Inferior parietal cortex (tissue), 1 donor: ENCODE data around the gene NIPA2.

Source experiments
- DNase-seq: peaks from one replicate; pipeline ENCODE4 v3.0.0-alpha.2; 2016; ENCODE audit errors: extremely low spot score

The NIPA2 gene

DNA sequence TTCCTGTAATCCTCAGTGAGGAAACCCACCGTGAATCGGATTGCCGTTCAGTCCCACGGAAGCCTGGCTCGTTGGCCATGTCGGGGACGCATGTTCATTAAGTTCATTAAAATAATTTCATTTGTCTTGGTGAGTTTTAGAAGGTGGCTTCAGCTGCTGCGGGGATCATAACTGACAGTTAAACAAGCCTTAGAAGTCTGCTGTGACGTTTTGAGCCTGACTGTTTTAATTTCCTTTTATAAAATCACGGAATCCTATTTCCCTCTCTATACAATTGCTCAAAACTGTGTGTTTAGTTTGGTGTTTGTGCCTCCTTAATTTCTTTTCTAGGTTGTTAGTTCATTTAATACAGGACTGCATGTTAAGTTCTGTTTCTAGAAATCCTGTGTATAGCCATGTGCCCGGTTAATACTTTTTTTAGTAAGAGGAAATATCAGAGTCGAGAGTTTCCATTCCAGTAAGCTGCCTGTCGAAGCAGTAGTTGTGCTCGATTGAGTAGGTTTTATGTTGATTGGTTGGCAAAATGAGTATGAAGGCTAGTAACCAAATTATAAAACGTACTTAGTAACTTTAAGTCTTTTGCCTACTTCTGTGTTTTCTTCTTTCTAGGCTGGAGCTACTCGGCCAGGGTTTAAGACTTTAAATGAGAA lies 705 bp downstream of the NIPA2 start:
- DNase-seq: no peak

DNA sequence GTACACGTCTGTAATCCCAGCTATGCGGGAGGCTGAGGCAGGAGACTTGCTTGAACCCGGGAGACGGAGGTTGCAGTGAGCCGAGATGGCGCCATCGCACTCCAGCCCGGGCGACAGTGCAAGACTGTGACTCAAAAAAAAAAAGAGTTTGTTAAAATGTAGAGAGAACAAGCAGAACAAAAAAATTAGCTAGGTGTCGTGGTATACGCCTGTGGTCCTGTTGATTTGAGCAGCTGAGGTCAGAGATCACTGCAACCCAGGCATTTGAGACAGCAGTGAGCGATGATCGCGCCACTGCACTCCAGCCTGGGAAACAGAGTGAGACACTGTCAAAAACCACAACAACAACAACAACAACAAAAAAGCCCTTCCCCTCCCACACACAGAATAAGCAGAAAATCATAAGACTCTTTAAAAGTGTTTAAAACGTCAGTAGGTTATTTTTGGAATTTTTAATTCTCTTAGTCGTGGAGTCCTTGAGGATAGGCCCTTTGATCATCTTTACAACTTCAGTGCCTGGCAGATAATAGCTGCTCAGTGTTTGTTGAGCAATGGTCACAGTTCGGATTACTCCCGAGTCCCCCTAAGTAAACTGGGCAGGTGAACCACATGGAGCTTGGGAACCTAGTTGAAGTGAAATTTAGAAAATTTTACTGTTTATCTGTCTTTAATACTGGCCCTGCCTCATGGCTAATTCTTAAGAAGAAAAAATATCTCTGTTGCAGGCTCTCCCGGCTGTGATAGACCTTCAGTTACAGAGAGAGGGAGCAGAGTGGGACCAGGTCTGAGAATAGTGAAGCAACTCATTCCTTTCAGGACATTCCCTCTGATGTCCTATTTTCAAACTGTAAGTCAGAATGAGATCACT lies 6.2 kb downstream of the NIPA2 start:
- DNase-seq: no peak

DNA sequence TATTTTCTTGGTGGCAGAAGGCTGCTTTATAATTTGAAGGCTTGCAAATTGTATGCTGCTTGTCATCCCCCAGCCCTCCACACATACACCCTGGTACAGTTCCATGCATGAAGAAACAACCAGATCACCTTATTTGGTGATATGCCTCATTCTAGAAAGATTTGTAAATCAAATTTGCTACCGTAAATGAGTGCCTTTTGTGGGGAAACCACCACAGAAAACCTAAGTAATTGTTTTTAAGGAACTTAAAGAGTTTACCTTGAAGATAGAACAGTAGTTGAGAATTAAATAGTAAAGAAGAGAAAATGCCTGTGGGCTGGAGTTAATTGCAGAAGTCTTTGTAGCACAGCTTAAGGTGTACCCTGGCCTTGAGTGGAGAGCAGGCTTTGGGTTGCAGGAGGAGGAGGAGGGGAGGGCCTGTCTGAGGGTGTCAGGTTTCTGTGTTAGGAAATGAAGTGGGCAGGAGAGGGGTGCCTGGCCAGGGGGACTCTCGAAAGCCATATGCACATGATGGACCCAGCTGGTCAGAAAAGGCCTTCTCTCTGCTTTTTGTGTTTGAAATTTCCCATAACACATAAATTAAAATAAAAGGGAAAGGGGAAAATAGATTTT lies 6.9 kb downstream of the NIPA2 start:
- no peak for DNase-seq

DNA sequence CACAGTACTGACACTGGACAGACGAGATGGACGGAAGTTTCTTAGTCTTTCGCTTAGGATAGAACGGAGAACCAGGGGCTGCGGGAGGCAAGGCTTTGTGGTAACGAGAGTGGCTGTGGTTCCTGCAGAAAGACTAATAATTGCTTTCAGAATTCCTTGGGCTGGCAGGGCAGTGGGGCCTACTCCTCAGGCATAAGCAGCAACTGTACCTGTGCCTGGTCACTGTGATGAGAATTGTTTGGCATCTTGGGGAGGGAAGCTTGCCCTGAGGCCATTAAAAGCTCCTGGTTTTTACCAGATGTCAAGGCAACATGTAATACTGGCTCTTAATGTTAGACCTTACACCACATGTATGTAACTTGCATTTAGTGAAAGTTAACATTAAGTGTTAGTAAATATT lies 7.6 kb downstream of the NIPA2 start:
- DNase-seq: no peak

DNA sequence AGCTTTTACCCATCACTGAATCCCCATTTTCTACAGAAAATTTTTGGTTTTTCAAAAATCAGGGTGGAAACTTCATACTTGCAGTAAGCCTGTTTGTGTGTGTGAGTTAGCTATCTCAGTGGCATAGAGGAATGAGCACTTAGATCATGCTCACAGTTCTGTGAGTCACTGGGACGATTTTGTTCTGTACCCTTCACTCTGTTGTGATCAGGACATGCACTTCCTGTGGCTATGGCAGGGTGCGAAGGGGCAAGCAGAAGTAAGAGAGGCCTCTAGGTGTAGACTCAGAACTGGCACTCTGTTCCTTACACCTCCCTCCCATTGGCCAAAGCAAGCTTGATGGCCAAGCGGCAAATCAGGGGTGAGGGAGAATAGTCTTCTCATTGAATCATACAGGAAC lies 11.6 kb downstream of the NIPA2 start:
- DNase-seq: no peak

DNA sequence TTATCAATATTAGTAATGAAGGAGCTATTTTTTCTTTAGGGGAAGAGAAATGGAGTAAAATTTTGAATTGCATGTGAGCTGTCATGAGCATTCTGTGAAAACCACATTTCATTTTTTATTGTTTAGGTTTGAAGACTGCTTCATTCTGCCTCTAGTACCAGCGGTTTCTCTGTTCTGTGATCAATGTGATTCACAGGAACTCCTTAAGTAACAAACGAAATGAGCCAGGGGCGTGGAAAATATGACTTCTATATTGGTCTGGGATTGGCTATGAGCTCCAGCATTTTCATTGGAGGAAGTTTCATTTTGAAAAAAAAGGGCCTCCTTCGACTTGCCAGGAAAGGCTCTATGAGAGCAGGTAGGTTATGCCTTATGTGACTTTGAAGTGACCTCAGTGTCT lies 13.0 kb downstream of the NIPA2 start:
- DNase-seq: no peak

DNA sequence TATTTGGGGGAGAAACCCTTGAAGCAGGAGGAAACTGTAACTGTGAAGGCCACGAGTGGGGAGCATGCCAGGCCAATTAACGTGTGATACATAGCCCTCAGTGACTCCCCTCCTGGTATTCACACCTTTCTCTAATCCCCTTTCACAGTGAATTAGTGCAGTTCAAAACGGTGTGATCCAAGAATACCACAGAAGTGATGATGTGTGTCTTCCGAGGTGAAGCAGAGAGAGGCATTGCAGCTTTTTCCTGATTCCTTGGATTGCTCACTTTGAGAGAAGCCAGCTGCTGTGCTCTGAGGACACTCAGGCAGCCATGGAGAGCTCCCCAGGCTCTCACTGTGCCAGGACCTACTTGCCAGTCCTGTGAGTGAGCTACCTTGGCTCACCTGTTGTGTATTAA lies 17.3 kb downstream of the NIPA2 start:
- DNase-seq: no peak

DNA sequence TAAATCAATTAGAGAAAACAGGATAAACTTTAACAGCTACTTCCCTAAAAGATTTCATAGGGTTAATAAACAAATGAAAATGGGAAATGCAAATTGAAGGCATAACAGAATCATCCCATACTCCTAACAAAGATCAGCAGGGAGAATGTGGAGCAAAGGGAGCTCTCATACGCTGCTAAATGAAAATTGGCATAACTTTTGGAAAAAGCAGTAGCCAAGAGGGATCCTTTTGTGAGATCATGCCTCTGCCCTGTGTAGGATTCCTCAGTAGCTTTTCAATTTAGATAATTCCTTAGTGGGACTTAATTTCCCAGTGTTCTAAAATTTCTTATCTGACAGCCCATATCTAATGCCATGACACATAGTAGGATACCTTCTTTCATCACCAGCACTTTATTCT lies 18.2 kb downstream of the NIPA2 start:
- DNase-seq: no peak

DNA sequence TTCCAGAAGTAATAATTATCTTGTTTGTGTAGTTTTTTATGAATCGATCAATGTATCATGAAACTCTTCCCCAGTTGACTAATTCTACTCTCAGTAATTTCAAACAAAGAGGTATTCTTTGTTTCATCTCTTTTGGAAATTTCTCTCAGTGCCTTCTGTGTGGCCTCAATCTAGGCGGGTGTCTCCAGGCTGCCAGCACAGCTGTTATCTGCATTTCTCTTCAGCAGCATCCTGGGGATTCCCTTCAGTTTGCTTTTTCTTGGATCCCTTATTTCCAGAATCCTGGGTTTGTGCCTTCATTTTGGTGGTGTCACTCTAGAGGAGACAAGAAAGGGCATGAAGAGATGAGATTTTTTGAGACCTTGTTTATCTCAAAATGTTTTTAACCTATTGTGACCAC lies 22.7 kb downstream of the NIPA2 start:
- DNase-seq: no peak

DNA sequence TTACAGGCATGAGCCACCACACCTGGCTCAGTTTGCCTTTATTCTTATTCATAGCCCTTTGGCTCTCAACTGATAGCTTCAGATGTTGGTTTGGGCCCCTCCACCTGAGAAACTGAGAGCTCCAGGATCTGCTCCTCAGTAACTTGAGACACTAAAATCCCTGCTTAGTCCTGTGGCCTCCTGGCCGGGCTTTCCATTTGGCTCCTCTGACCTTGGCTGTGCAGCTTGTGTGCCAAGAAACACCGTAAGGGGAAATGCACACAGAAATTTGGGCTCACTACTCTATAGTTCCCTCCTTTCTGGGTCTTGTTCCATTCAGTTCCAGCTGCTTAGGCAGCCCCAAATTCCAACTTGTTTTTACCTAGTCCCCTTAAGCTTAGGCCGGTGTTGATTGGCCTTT lies 24.9 kb downstream of the NIPA2 start:
- no peak for DNase-seq

DNA sequence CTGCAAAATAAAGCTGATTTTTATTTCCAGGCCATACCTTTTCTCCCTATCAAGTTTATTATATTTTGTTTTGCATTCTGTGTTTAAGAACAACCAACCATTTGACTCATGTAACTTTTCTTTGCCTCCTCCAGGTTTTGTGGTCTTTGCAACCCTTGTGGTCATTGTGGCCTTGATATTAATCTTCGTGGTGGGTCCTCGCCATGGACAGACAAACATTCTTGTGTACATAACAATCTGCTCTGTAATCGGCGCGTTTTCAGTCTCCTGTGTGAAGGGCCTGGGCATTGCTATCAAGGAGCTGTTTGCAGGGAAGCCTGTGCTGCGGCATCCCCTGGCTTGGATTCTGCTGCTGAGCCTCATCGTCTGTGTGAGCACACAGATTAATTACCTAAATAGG lies 27.6 kb downstream of the NIPA2 start:
- no peak for DNase-seq

DNA sequence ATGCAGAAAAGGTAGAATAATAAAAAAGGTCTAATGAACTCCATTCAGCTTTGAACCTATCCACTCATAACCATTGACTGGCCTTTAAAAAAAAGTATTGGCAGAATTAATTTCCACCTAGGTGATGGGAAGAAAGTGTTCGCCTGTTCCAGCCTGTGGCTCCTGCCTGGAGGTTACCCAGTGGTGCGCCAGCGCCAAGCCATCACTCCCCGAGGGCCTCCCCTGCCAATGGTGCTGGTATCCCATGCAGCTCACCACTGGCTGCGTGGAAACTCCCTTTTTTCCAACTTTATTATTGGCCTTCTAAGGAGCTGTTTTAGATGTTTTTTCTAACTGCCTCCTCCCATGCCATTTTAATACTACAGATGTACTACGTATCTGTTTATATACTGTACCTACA lies 29.4 kb downstream of the NIPA2 start:
- no peak for DNase-seq

DNA sequence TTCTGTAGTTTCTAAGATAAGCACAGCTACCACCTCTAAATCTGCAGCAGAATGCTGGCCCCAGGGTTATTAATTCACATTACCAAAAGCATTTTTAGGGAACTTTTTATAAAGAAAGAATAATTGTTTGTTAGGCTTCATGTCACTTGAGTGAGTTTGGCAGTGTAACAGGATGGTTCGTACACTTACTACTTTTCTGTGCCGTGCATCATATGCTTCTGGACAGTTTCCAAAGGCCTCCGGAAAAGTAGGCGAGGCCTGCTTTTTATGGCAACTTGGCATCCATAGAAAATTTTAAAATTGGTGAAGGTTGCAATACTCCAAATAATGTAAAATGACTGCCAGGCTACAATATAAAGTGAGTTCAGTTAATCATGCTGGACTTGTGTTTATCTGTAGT lies 30.0 kb downstream of the NIPA2 start:
- no peak for DNase-seq

DNA sequence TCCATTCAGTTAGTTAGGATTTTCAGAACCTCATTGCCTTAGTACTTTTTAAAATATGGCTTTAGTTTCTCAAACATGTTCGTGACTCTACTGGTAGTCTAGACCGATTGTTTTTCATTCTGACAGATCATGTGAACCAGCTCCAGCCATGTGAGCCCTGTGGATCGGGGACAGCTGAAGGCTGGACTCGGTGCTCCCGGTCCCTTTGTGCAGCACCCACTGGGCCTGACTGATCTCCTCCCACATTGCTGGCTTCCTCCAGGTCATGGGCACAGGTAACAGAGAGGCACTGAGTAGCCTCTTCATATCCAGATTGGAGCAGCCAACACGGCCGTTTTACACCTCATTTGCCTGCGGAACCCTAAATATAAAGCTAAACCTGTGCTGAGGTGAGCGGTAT lies 30.5 kb downstream of the NIPA2 start:
- DNase-seq: no peak

DNA sequence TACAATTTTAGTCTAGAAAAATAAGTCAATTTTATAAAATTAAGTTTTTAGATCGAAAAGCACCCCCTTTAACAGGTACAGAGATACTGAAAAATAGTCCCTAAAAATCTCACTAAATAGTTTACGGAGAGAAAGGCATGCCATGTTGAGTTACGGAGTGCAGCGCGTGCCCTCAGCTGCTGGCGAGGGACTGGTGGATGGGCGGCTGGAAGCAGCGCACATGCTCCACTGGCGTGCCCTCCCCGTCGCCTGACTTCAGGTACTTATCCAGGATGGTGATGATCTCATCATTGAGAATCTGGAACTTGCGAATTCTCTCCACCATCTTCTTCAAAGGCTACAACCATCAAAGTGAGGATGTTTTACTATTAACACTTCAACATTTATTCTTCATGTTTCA lies 31.4 kb downstream of the NIPA2 start:
- no peak for DNase-seq

DNA sequence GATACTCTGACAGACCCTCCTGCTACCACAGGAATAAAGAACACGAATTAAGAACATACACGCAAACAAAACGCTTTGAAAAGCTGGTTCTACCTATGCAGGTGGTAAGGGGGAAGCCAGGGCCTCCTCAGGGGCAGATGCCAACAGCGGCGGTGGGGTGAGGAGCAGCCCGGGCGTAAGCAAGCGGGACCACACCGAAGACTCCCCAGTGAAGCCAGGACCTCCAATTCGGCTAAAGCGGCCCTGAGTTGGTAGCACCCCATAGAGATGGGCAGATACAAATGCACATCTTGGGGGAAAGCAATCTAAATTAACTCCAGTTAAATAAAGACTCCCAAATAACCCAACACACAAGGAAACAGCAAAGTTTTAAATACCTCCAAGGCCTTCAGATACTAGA lies 32.4 kb downstream of the NIPA2 start:
- DNase-seq: no peak

DNA sequence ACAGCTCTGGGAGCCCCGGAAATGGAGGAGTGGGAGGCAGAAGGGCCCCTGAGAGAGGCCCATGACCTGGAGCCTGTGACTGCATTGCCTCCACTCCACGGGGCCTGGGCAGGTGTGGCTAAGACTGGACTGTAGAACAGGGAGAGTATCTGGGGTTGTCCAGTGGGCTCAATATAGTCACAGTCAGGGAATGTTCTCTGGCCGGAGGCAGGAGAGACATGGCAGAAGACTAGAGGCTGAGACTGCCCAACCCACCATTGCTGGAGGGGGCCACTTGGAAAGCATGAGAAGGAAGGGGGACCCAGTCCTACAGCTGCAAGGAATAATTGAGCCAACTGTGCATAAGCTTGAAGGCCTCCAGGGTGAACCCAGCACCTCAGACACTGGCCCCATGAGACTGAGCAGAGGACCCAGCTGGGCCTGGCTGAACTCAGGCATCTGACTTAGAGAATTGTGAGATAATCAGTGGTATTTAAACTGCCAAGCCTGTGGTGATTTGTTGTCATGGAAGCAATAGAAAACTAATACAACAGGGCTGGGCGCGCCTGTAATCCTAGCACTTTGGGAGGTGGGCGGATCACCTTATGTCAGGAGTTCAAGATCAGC lies 33.1 kb downstream of the NIPA2 start:
- DNase-seq: no peak

DNA sequence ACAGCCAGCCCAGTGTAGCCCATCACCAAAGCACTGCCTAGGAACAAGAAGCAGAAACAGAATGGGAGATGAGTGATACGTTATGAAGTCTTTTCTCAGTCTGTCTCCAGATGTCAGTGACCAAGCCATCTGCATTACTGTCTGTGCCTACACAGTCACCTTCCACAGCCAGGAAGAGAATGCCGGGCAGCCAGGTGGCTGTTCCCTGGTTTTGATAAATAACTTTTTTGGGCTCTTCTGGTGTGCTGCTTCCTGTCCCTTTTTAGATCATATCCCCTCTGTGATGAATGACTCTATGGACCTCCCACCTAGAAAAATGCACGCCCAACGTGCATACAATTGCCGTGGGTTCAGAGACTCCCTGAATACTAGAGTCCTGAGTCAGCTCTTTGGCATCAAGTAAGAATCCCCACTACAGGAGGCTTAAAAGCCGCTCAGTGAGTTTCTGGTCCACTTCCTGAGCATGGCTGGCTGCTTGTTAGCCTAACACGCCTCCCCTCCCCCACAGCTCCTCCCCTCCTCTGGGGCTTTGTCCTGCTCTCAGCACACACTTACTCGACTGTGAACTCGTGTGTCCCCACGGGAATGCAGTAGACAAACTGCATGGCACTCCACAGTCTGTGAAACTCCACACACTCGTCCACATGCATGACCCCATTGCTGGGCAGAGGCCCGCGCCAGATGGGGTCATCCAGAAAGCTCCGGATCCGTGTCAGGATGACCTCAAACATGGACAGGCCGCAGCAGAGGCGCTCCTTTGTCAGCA lies 34.7 kb downstream of the NIPA2 start:
- no peak for DNase-seq

DNA sequence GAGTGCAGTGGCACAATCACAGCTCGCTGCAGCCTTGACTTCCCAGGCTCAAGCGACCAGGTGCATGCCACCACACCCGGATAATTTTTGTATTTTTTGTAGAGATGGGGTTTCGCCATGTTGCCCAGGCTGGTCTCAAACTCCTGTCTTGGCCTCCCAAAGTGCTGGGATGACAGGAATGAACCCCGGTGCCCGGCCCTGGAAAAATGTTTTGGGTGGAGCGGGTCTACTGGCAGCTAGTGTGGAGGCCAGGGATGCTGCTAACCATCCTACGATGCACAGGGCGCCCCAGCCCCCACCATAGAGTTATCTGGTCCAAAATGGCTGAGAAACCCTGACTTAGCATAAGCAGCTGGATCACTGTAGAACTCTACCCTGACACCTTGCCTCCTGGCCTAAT lies 35.4 kb downstream of the NIPA2 start:
- DNase-seq: no peak

DNA sequence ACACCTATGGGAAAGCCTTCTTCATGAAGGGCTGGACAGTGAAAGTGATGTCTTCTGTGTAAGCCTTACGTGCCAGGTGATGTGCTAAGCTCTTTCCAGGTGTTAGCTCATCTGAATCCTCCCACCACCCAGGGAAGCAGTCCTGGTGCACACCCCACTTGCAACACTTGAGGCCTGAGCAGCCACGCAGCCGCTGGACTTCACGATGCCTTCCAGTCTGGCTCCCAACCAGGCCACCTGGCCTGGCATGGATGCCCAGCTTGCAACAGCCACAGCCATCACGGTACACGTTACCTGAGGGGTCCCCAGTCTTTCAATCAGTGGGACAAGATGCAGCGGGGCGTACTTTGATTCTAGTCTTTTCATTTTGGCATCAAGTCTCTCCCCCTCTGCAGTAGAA lies 35.8 kb downstream of the NIPA2 start:
- DNase-seq: no peak

DNA sequence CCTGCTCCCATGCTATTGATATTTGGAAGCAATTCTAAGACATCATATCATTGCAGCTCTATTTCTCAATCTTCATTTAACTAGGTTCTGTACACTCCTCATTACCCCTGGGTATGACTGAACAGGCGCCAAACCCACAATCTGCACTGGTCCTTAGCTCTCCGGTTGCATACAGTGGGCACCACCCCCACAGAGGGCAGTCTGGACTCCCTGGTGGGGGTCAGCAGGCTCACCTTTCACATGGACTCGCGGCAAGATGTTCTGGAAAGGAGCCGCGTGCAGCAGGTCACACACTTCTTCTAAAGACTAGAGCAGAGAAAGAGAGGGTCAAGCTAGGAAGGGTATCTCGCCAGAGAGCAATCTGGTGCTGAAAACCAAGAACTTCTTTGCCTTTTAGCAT lies 36.5 kb downstream of the NIPA2 start:
- DNase-seq: no peak

DNA sequence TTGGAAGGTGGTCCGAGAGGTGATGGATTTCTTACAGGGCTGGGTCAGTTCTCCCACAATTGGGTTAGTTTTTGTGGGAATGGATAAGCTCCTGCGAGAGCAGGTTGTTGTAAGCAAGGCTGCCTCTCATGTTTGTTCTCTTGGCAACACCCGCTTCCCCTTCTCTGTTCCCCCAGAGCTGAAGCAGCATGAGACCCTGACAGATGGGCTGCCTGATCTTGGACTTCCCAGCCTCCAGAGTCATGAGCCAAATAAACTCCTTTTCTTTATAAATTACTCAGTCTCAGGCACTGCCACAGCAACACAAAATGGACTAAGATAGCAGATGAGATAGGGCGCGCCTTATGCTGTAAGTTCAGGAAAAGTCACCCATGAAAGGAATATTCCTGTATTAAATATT lies 38.7 kb downstream of the NIPA2 start:
- DNase-seq: no peak
